HG03460 (cell line): Measurements from ENCODE around the gene RCC1.
A peak's percentile ranks its signal among the peaks of the same experiment; 100 is the strongest.
"Not testable (repeated sequence)": the region's sequence is repeated elsewhere in the genome, so short reads cannot be mapped to it uniquely, and the experiment has no call there.

ENCODE experiments used
- ATAC-seq: cut with Tn5 transposase; IDR thresholded peaks from one replicate; pipeline ENCODE4 v1.9.1; 2021; ENCODE audit not compliant: unreplicated experiment

RCC1 gene

GRCh38 chr1:28510970-28511440 lies 5.2 kb downstream of the RCC1 start:
- ATAC-seq = no peak

GRCh38 chr1:28512058-28512611 lies 6.3 kb downstream of the RCC1 start:
- no peak for ATAC-seq

- ATAC-seq = not testable (repeated sequence)
Observed at GRCh38 chr1:28514445-28514933, 8.6 kb downstream of the RCC1 start.

GRCh38 chr1:28516518-28516956 lies 10.7 kb downstream of the RCC1 start:
- ATAC-seq = no peak

GRCh38 chr1:28517649-28517999 lies 11.8 kb downstream of the RCC1 start:
- no peak for ATAC-seq

- ATAC-seq = peak; percentile 73
Observed at GRCh38 chr1:28518000-28518744, 12.3 kb downstream of the RCC1 start.

- ATAC-seq = no peak
Observed at GRCh38 chr1:28518745-28519341, 13.0 kb downstream of the RCC1 start.

GRCh38 chr1:28519946-28520725 lies 14.3 kb downstream of the RCC1 start:
- no peak for ATAC-seq

GRCh38 chr1:28520796-28521195 lies 15.0 kb downstream of the RCC1 start:
- ATAC-seq = not testable (repeated sequence)

- no peak for ATAC-seq
Observed at GRCh38 chr1:28521502-28522164, 15.8 kb downstream of the RCC1 start.

GRCh38 chr1:28522537-28522936 lies 16.7 kb downstream of the RCC1 start:
- ATAC-seq = not testable (repeated sequence)

GRCh38 chr1:28525002-28525642 lies 19.3 kb downstream of the RCC1 start:
- not testable (repeated sequence) for ATAC-seq

GRCh38 chr1:28526886-28527285 lies 21.0 kb downstream of the RCC1 start:
- no peak for ATAC-seq

GRCh38 chr1:28530456-28530855 lies 24.6 kb downstream of the RCC1 start:
- no peak for ATAC-seq

GRCh38 chr1:28534671-28535070 lies 28.8 kb downstream of the RCC1 start:
- no peak for ATAC-seq

- ATAC-seq = no peak
Observed at GRCh38 chr1:28535180-28535579, 29.3 kb downstream of the RCC1 start.

- no peak for ATAC-seq
Observed at GRCh38 chr1:28537457-28538199, 31.8 kb downstream of the RCC1 start.

- no peak for ATAC-seq
Observed at GRCh38 chr1:28538286-28538685, 32.4 kb downstream of the RCC1 start.

- ATAC-seq = no peak
Observed at GRCh38 chr1:28540651-28541050, 34.8 kb downstream of the RCC1 start.
